OCI-LY7 (cell line): ENCODE measurements around the gene SHROOM3. TPM values are rescaled to one million over a fixed set of nuclear protein-coding genes. Genes with fewer than 3 reads are reported as not detected.

Source experiments
- BruUV-seq: library from RNA; stranded (reverse); fragments of 400-500 nt; replicated peaks from 2 replicates; lab custom pipeline; 2021; lab: Mats Ljungman, UMichigan
- CTCF ChIA-PET: fragments of 300-600 bp; sonication (Branson Sonifier 250); formaldehyde crosslinking; loops from one replicate; lab custom pipeline; 2022; ENCODE audit warnings: antibody characterized with exemption; ENCODE audit not compliant: unreplicated experiment; lab: Charles Lee
- POLR2A ChIA-PET: fragments of 300-600 bp; sonication (Branson Sonifier 250); formaldehyde crosslinking; loops from one replicate; lab custom pipeline; 2022; ENCODE audit warnings: antibody characterized with exemption; lab: Charles Lee
- DNase-seq: peaks from one replicate; pipeline ENCODE4 v3.0.0-alpha.2; 2015; ENCODE audit warnings: low spot score
- H2AFZ ChIP-seq: fragments of 200-600 bp; sonication (generic), shearing (Covaris generic); 2 replicates; pipeline ENCODE4 v1.6.1; 2014; ENCODE audit warnings: mild to moderate bottlenecking, antibody characterized with exemption, low read length, moderate library complexity
- H3K27ac ChIP-seq: fragments of 200-600 bp; sonication (generic); 2 replicates; pipeline ENCODE4 v1.5.1; 2014; ENCODE audit warnings: mixed run types, low read depth, mild to moderate bottlenecking, moderate library complexity, low read length, inconsistent platforms; ENCODE audit not compliant: poor library complexity, severe bottlenecking
- H3K36me3 ChIP-seq: fragments of 200-600 bp; sonication (generic); 2 replicates; pipeline ENCODE4 v1.6.1; 2014; ENCODE audit warnings: mild to moderate bottlenecking, antibody characterized with exemption, low read length, moderate library complexity, mixed read lengths; ENCODE audit not compliant: insufficient read depth
- H3K4me1 ChIP-seq: fragments of 200-600 bp; sonication (generic); 2 replicates; pipeline ENCODE4 v1.5.1; 2014; ENCODE audit warnings: mild to moderate bottlenecking, low read length; ENCODE audit not compliant: insufficient read depth, poor library complexity, severe bottlenecking
- H3K4me2 ChIP-seq: fragments of 200-600 bp; sonication (generic); 2 replicates; pipeline ENCODE4 v1.6.1; 2014; ENCODE audit warnings: mild to moderate bottlenecking, low read length
- H3K4me3 ChIP-seq: fragments of 200-600 bp; sonication (generic); 2 replicates; pipeline ENCODE4 v1.5.1; 2014; ENCODE audit warnings: mild to moderate bottlenecking, low read depth, low read length; ENCODE audit not compliant: poor library complexity, severe bottlenecking
- H3K79me2 ChIP-seq: fragments of 200-600 bp; sonication (generic); 2 replicates; pipeline ENCODE4 v1.6.1; 2016; ENCODE audit warnings: low read depth, mild to moderate bottlenecking, low read length, moderate library complexity, mixed read lengths; ENCODE audit not compliant: insufficient read depth
- H3K9me2 ChIP-seq: fragments of 200-600 bp; sonication (generic); 2 replicates; pipeline ENCODE4 v1.6.1; 2016; ENCODE audit warnings: mild to moderate bottlenecking, low read length, mixed read lengths; ENCODE audit not compliant: insufficient read depth
- H3K9me3 ChIP-seq: fragments of 200-600 bp; sonication (generic); 2 replicates; pipeline ENCODE4 v1.6.1; 2014; ENCODE audit warnings: mild to moderate bottlenecking, mixed run types, low read length, mixed read lengths
- H4K20me1 ChIP-seq: fragments of 200-600 bp; sonication (generic); 2 replicates; pipeline ENCODE4 v1.6.1; 2014; ENCODE audit warnings: mild to moderate bottlenecking, antibody characterized with exemption, low read length, moderate library complexity, mixed read lengths; ENCODE audit not compliant: insufficient read depth
- CTCF ChIP-seq: fragments of 200-600 bp; sonication (generic); conservative IDR thresholded peaks from 2 replicates; pipeline ENCODE4 v1.5.1; 2014; ENCODE audit warnings: mild to moderate bottlenecking, antibody characterized with exemption, low read length, moderate library complexity, mixed read lengths
- EZH2phosphoT487 ChIP-seq: fragments of 200-600 bp; sonication (generic); IDR thresholded peaks from 2 replicates; pipeline ENCODE4 v1.6.1; 2018; ENCODE audit warnings: low read depth, borderline replicate concordance, mild to moderate bottlenecking, mixed run types, antibody characterized with exemption, low read length, moderate library complexity, mixed read lengths
- intact Hi-C: fragments of 100-400 bp; cut with micrococcal nuclease; formaldehyde crosslinking; loops from one replicate; pipeline ENCODE4 v1.10.0; 2022; ENCODE audit not compliant: unreplicated experiment
- total RNA-seq, 2 experiments: library from RNA; depleted of rRNA in 1 of 2; stranded (reverse); fragments of >200 nt in 1 of 2; shearing (Covaris generic) in 1 of 2; gene quantifications; 2 replicates each; pipeline ENCODE4 v1.2.3, GENCODE V29; 2014 to 2022

Gene SHROOM3
- total RNA-seq, 2 experiments from 2014 or later = not detected

- Histone ChIP-seq H3K4me1 (no peaks in the 10 kb centered on the region), H2AFZ (no peak overlapping the region), H3K36me3 (no peaks in the 10 kb centered on the region), H3K79me2 (no peaks in the 10 kb centered on the region), H3K9me3 (no peaks in the 10 kb centered on the region), H3K4me2 (no peak overlapping the region), H3K9me2 (no peaks in the 10 kb centered on the region), H3K27ac (no peak overlapping the region), H3K4me3 (no peak overlapping the region), H4K20me1 (no peaks in the 10 kb centered on the region)
- no peak for DNase-seq
- ChIA-PET CTCF (no interaction called here), POLR2A (interaction anchor here (0.7 to 0.9 kb wide), 2 partner anchors 68 to 129 kb away, joined by 3 read pairs; no protein-coding TSS in a partner anchor)
- BruUV-seq = no TSS peak
- intact Hi-C loops = no loop called here
- TF ChIP-seq CTCF (no peak), EZH2phosphoT487 (no peak)
These were observed 110.3 kb downstream of the SHROOM3 start for GRCh38 chr4:76545226-76545884.

- BruUV-seq = no TSS peak
- Histone ChIP-seq H3K4me1 (no peaks in the 10 kb centered on the region), H3K9me2 (no peaks in the 10 kb centered on the region), H3K79me2 (no peaks in the 10 kb centered on the region), H2AFZ (no peak overlapping the region), H3K36me3 (no peaks in the 10 kb centered on the region), H3K4me2 (no peak overlapping the region), H3K9me3 (no peaks in the 10 kb centered on the region), H4K20me1 (no peaks in the 10 kb centered on the region), H3K4me3 (no peak overlapping the region), H3K27ac (no peak overlapping the region)
- CTCF ChIA-PET = no interaction called here
- no peak for DNase-seq
- intact Hi-C loops = no loop called here
- TF ChIP-seq EZH2phosphoT487 (no peak), CTCF (no peak)
- POLR2A ChIA-PET = no interaction called here
These were observed 111.3 kb downstream of the SHROOM3 start for GRCh38 chr4:76546327-76546726.
